T-cell (primary cell): ENCODE data around the gene GCAT. TPM values are rescaled to one million over a fixed set of nuclear protein-coding genes. Genes with fewer than 3 reads are reported as not detected.

Experiments
- ATAC-seq, 4 experiments: fragments of 200-7000 bp in 3 of 4; fragments of 150-1000 bp in 1 of 4; cut with Tn5 transposase; replicated peaks in 1 of 4; 1 replicate in 3 of 4; 2 replicates in 1 of 4; pipeline ENCODE4 v1.10.0; 2021; ENCODE audit warnings: moderate library complexity in 3 of 4, mild to moderate bottlenecking in 2 of 4, moderate number of reproducible peaks in 1 of 4
- CTCF ChIA-PET, 2 donors: fragments of 300-600 bp; sonication (Branson Sonifier 250); formaldehyde crosslinking; loops; one replicate each; lab custom pipeline; 2022; ENCODE audit warnings: antibody characterized with exemption in 2 of 2; lab: Charles Lee
- POLR2A ChIA-PET, 2 donors: fragments of 300-600 bp; sonication (Branson Sonifier 250); formaldehyde crosslinking; loops; one replicate each; lab custom pipeline; 2022; ENCODE audit warnings: antibody characterized with exemption in 2 of 2; lab: Charles Lee
- DNase-seq, 35 experiments: peaks; one replicate each; pipeline versions ENCODE4 v3.0.0 to v3.0.0-alpha.2; 2013 to 2023
- H3K27ac ChIP-seq: one replicate; pipeline ENCODE4 v1.5.1; 2013; ENCODE audit warnings: low read length
- H3K27me3 ChIP-seq, 2 experiments: replicated peaks in 1 of 2; 1 replicate in 1 of 2; 2 replicates in 1 of 2; pipeline versions ENCODE4 v1.6.1 to v1.7.0; 2013; ENCODE audit warnings: low read length in 1 of 2, mixed read lengths in 1 of 2; ENCODE audit not compliant: control insufficient read depth in 2 of 2, insufficient read depth in 2 of 2; ENCODE audit errors: extremely low read depth in 1 of 2
- H3K36me3 ChIP-seq, 2 donors: 1 replicate in 1 of 2; 2 replicates in 1 of 2; pipeline versions ENCODE4 v1.6.1 to v1.7.0; 2013; ENCODE audit warnings: low read length in 1 of 2; ENCODE audit not compliant: control insufficient read depth in 2 of 2, insufficient read depth in 1 of 2; ENCODE audit errors: extremely low read depth in 1 of 2
- H3K4me1 ChIP-seq, 2 experiments: 1 replicate in 1 of 2; 2 replicates in 1 of 2; pipeline versions ENCODE4 v1.6.1 to v1.7.0; 2013; ENCODE audit warnings: low read length in 2 of 2, mixed read lengths in 1 of 2; ENCODE audit not compliant: insufficient read depth in 2 of 2, control insufficient read depth in 1 of 2; ENCODE audit errors: extremely low read depth in 1 of 2
- H3K4me3 ChIP-seq, 2 donors: 1 replicate in 1 of 2; 2 replicates in 1 of 2; pipeline versions ENCODE4 v1.5.1 to v1.7.0; 2013; ENCODE audit warnings: mild to moderate bottlenecking in 2 of 2, low read length in 1 of 2, moderate library complexity in 1 of 2; ENCODE audit not compliant: control insufficient read depth in 1 of 2; ENCODE audit errors: extremely low read depth in 1 of 2
- H3K9me3 ChIP-seq: 2 replicates; pipeline ENCODE4 v1.7.0; 2013
- H3K27ac Mint-ChIP-seq, 2 donors: one replicate each; pipeline ENCODE4 v1.8.0; 2020 to 2021; ENCODE audit warnings: mild to moderate bottlenecking in 2 of 2, mixed read lengths in 2 of 2
- H3K27me3 Mint-ChIP-seq, 2 donors: one replicate each; pipeline ENCODE4 v1.8.0; 2021 to 2022; ENCODE audit warnings: mixed read lengths in 2 of 2
- H3K36me3 Mint-ChIP-seq: one replicate; pipeline ENCODE4 v1.8.0; 2021; ENCODE audit warnings: mixed read lengths
- H3K4me1 Mint-ChIP-seq, 3 donors: one replicate each; pipeline ENCODE4 v1.8.0; 2020 to 2022; ENCODE audit warnings: mixed read lengths in 3 of 3, mild to moderate bottlenecking in 1 of 3
- H3K4me3 Mint-ChIP-seq, 3 donors: one replicate each; pipeline ENCODE4 v1.8.0; 2020 to 2022; ENCODE audit warnings: mild to moderate bottlenecking in 3 of 3, mixed read lengths in 3 of 3, moderate library complexity in 3 of 3
- H3K9me3 Mint-ChIP-seq, 3 donors: one replicate each; pipeline ENCODE4 v1.8.0; 2020 to 2022; ENCODE audit warnings: mixed read lengths in 3 of 3
- WGBS: methylation state at CpG from one replicate; pipeline ENCODE4 v1.1.5; 2013; ENCODE audit warnings: missing lambda C conversion rate; ENCODE audit not compliant: insufficient coverage; 5-methylcytosine and 5-hydroxymethylcytosine counted together
- total RNA-seq, 35 experiments: library from RNA in 6 of 35; stranded (reverse) in 6 of 35; fragments of 120-200 nt in 1 of 35; gene quantifications; one replicate each; pipeline versions ENCODE4 v1.2.1 to v1.2.4 and lab custom pipeline; 2013 to 2026

GCAT gene
- total RNA-seq, 5 donors from 2014 or later (not counting 1 experiment from before 2014, with no cell fraction given) = 1.2 to 3.5 (median 2.3) TPM

DNA sequence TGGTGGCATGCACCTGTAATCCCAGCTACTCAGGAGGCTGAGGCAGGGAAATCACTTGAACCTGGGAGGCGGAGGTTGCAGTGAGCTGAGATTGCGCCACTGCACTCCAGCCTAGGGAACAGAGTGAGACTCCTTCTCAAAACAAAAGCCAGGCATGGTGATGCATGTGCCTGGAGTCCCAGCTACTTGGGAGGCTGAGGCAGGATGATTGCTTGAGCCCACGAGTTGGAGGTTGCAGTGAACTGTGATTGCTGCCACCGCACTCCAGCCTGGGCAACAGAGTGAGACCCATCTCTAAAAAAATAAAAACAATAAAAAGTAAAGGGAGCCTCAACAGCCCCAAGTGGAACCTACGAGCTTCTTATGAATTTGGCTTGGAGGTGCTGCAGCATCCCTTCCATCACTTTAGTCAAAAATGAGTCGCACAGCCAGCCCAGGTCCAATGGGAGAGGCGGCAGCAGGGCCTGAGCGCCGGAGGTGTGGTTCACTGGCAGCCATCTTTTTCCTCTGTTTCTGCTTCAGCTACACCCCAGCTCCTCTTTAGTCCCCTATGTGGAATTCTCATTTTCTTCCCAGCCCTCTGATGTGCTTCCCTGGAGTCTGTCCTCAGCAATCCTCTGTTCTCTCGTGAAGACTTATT is 29.2 kb upstream of the GCAT start:
- no peak overlapping the region for H3K4me3 ChIP-seq
- H3K27me3 ChIP-seq = peaks cover 0 to 8% of the 10 kb centered on the region in 2 experiments
- CTCF ChIA-PET = interaction anchor here in 1 of 2 donors (0.6 kb wide), 2 partner anchors 8 to 1053 kb away, joined by 3 to 4 read pairs; no protein-coding TSS in a partner anchor
- H3K36me3 ChIP-seq = peaks cover 0 to 3% of the 10 kb centered on the region in 2 donors
- no peak for ATAC-seq
- POLR2A ChIA-PET = no interaction called here
- H3K9me3 ChIP-seq = no peaks in the 10 kb centered on the region
- peaks cover 3% of the 10 kb centered on the region for H3K36me3 Mint-ChIP-seq
- H3K4me1 ChIP-seq = no peaks in the 10 kb centered on the region
- no peak for DNase-seq
- H3K4me3 Mint-ChIP-seq = no peak overlapping the region
- 96% methylated on average over 3 of the region's 10 CpGs for WGBS
- H3K27ac Mint-ChIP-seq = no peak overlapping the region
- H3K4me1 Mint-ChIP-seq = no peaks in the 10 kb centered on the region
- H3K9me3 Mint-ChIP-seq = no peaks in the 10 kb centered on the region
- no peaks in the 10 kb centered on the region for H3K27me3 Mint-ChIP-seq
- no peak overlapping the region for H3K27ac ChIP-seq

GRCh38 chr22:37781434-37782059 is 26.2 kb upstream of the GCAT start:
- WGBS = 91% methylated on average over 13 of the region's 13 CpGs
- CTCF ChIA-PET = no interaction called here
- no peaks in the 10 kb centered on the region for H3K9me3 Mint-ChIP-seq

GRCh38 chr22:37782340-37783168 is 25.2 kb upstream of the GCAT start:
- 92% methylated on average over 9 of the region's 18 CpGs for WGBS
- ChIA-PET POLR2A (no interaction called here), CTCF (no interaction called here)
- no peaks in the 10 kb centered on the region for H3K36me3 Mint-ChIP-seq
- H3K9me3 ChIP-seq = no peaks in the 10 kb centered on the region
- peaks cover 0 to 7% of the 10 kb centered on the region in 2 donors for H3K27me3 Mint-ChIP-seq
- DNase-seq (no peak), ATAC-seq (no peak)
- H3K4me3 ChIP-seq = no peak overlapping the region
- H3K4me3 Mint-ChIP-seq = no peak overlapping the region
- H3K27me3 ChIP-seq = peaks cover 0 to 17% of the 10 kb centered on the region in 2 experiments
- no peaks in the 10 kb centered on the region for H3K36me3 ChIP-seq
- no peaks in the 10 kb centered on the region for H3K9me3 Mint-ChIP-seq
- H3K27ac Mint-ChIP-seq = no peak overlapping the region
- no peaks in the 10 kb centered on the region for H3K4me1 Mint-ChIP-seq
- no peaks in the 10 kb centered on the region for H3K4me1 ChIP-seq
- no peak overlapping the region for H3K27ac ChIP-seq

More at GRCh38 chr22:37781434-37782059, 26.2 kb upstream of the GCAT start:
- Histone ChIP-seq H3K4me3 (no peak overlapping the region), H3K4me1 (no peaks in the 10 kb centered on the region), H3K9me3 (no peaks in the 10 kb centered on the region), H3K27ac (no peak overlapping the region), H3K36me3 (no peaks in the 10 kb centered on the region), H3K27me3 (peaks cover 0 to 17% of the 10 kb centered on the region in 2 experiments)
- no peak overlapping the region for H3K27ac Mint-ChIP-seq
- no peaks in the 10 kb centered on the region for H3K36me3 Mint-ChIP-seq
- ATAC-seq (no peak), DNase-seq (no peak)
- H3K4me3 Mint-ChIP-seq = no peak overlapping the region
- peaks cover 0 to 7% of the 10 kb centered on the region in 2 donors for H3K27me3 Mint-ChIP-seq
- no peaks in the 10 kb centered on the region for H3K4me1 Mint-ChIP-seq
- POLR2A ChIA-PET = no interaction called here

DNA sequence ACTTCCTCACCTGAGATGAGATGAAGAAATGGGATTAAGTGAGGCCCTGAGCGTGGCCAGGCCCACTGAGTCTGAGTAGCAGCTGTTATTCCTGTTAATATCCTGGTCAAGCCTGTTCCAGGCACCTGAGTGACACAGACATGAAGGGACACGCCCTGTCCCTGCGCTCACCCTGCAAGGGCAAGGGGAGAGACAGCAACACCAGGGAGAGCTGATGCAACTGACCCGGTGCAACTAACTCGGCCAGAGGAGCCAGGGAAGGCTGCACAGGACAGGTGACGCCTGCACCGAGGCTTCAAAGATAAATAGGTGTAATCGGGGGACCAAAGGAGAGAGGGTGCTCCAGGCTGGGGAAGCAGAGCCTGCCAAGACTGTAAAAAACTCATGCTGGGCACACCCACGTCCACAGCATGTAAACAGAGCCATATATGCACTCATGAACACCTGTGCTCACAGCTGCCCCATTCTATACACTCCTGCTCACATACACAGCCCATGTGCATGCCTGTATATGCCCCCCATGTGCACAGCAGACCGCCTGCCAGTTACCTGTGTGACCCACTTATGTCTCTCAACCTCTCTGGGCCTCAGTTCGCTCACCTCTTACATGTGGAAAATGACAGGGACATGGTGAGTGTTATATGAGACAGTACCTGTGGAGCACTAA is 22.8 kb upstream of the GCAT start:
- ChIA-PET POLR2A (no interaction called here), CTCF (no interaction called here)
- Mint-ChIP-seq H3K4me3 (no peak overlapping the region), H3K9me3 (no peaks in the 10 kb centered on the region), H3K27me3 (peaks cover 0 to 7% of the 10 kb centered on the region in 2 donors), H3K27ac (no peak overlapping the region), H3K4me1 (no peaks in the 10 kb centered on the region), H3K36me3 (no peaks in the 10 kb centered on the region)
- H3K27me3 ChIP-seq = peaks cover 0 to 17% of the 10 kb centered on the region in 2 experiments
- H3K9me3 ChIP-seq = no peaks in the 10 kb centered on the region
- no peaks in the 10 kb centered on the region for H3K36me3 ChIP-seq
- ATAC-seq (no peak), DNase-seq (no peak)
- H3K27ac ChIP-seq = no peak overlapping the region
- WGBS = 54% methylated on average over 6 of the region's 11 CpGs
- no peak overlapping the region for H3K4me3 ChIP-seq
- no peaks in the 10 kb centered on the region for H3K4me1 ChIP-seq

GRCh38 chr22:37790234-37790633 is 17.5 kb upstream of the GCAT start:
- ChIA-PET CTCF (no interaction called here), POLR2A (no interaction called here)
- Mint-ChIP-seq H3K36me3 (no peaks in the 10 kb centered on the region), H3K4me3 (no peak overlapping the region), H3K4me1 (no peaks in the 10 kb centered on the region), H3K27ac (no peak overlapping the region), H3K27me3 (peaks cover 0 to 4% of the 10 kb centered on the region in 2 donors), H3K9me3 (no peaks in the 10 kb centered on the region)
- DNase-seq (no peak), ATAC-seq (no peak)
- no peak overlapping the region for H3K27ac ChIP-seq
- H3K4me3 ChIP-seq = no peak overlapping the region
- H3K9me3 ChIP-seq = no peaks in the 10 kb centered on the region
- H3K27me3 ChIP-seq = peaks cover 0 to 2% of the 10 kb centered on the region in 2 experiments
- H3K4me1 ChIP-seq = no peaks in the 10 kb centered on the region
- H3K36me3 ChIP-seq = no peaks in the 10 kb centered on the region
- no CpG with 5 or more reads among the region's 2 CpGs for WGBS

- no peaks in the 10 kb centered on the region for H3K27me3 ChIP-seq
- no CpG with 5 or more reads among the region's 6 CpGs for whole genome bisulfite sequencing
- Mint-ChIP-seq H3K9me3 (no peaks in the 10 kb centered on the region), H3K4me3 (no peak overlapping the region), H3K36me3 (no peaks in the 10 kb centered on the region), H3K27ac (no peak overlapping the region), H3K27me3 (no peaks in the 10 kb centered on the region), H3K4me1 (no peaks in the 10 kb centered on the region)
- H3K9me3 ChIP-seq = no peaks in the 10 kb centered on the region
- DNase-seq = no peak
- no peaks in the 10 kb centered on the region for H3K36me3 ChIP-seq
- ChIA-PET POLR2A (no interaction called here), CTCF (no interaction called here)
- no peaks in the 10 kb centered on the region for H3K4me1 ChIP-seq
- no peak overlapping the region for H3K27ac ChIP-seq
- ATAC-seq = no peak
- no peak overlapping the region for H3K4me3 ChIP-seq
These were observed 15.2 kb upstream of the GCAT start for GRCh38 chr22:37792494-37792893.
